Erythroblast (primary cell): ENCODE measurements around the gene GNRHR.
A peak's percentile ranks its signal among the peaks of the same experiment; 100 is the strongest.

ENCODE experiments used
- GATA1 ChIP-seq: IDR thresholded peaks from 2 replicates; pipeline ENCODE4 v1.6.1; 2011; ENCODE audit warnings: low read depth, mild to moderate bottlenecking, control low read depth, low read length, moderate library complexity
- POLR2A ChIP-seq: IDR thresholded peaks from 2 replicates; pipeline ENCODE4 v1.6.1; 2011; ENCODE audit warnings: mild to moderate bottlenecking, low read length

- peak; percentile 51 for TF ChIP-seq POLR2A
- TF ChIP-seq GATA1: no peak
These were observed 53.3 kb downstream of the GNRHR start, which contains the start of gene UBA6 for GRCh38 chr4:67700738-67701516.
